Bronchial epithelial cell (primary cell): Measurements from ENCODE around the gene ZMAT5. TPM values are rescaled to one million over a fixed set of nuclear protein-coding genes. Genes with fewer than 3 reads are reported as not detected.

Experiments used
- DNase-seq: peaks from one replicate; pipeline ENCODE4 v3.0.0-alpha.2; 2010; ENCODE audit warnings: low read depth
- FAIRE-seq: peaks from 2 replicates; lab custom pipeline; 2011; peaks lifted over from hg19 to GRCh38; lab: Jason Lieb, UNC
- H3K27me3 ChIP-seq: 2 replicates; pipeline ENCODE4 v1.5.1; 2011; ENCODE audit warnings: low read length; ENCODE audit not compliant: control insufficient read depth, insufficient read depth
- H3K36me3 ChIP-seq: 2 replicates; pipeline ENCODE4 v1.5.1; 2011; ENCODE audit warnings: low read length; ENCODE audit not compliant: control insufficient read depth, insufficient read depth
- H3K4me3 ChIP-seq: 2 replicates; pipeline ENCODE4 v1.5.1; 2011; ENCODE audit warnings: mild to moderate bottlenecking, low read depth, low read length, control low read depth
- CTCF ChIP-seq: IDR thresholded peaks from 2 replicates; pipeline ENCODE4 v1.5.1; 2011; ENCODE audit warnings: mild to moderate bottlenecking, moderate library complexity, low read length, control low read depth, inconsistent platforms; ENCODE audit not compliant: insufficient read depth, severe bottlenecking
- total RNA-seq: library from RNA; depleted of rRNA; stranded (reverse); fragments of >200 nt; gene quantifications from 2 replicates; pipeline ENCODE4 v1.2.1, GENCODE V29; 2014

Gene ZMAT5
- total RNA-seq, 1 donor from 2014 or later = 24.7 TPM

- no peak for FAIRE-seq
- no peak overlapping the region for H3K4me3 ChIP-seq
- peaks cover 14% of the 10 kb centered on the region for H3K36me3 ChIP-seq
- peak; percentile 19 for TF ChIP-seq CTCF
- peak; percentile 23 for DNase-seq
- H3K27me3 ChIP-seq = no peaks in the 10 kb centered on the region
Observed at GRCh38 chr22:29813563-29813962, 46.8 kb upstream of the ZMAT5 start.

- Histone ChIP-seq H3K4me3 (no peak overlapping the region), H3K36me3 (peaks cover 14% of the 10 kb centered on the region), H3K27me3 (no peaks in the 10 kb centered on the region)
- no peak for TF ChIP-seq CTCF
- DNase-seq (no peak), FAIRE-seq (no peak)
Observed at GRCh38 chr22:29813126-29813525, 46.3 kb upstream of the ZMAT5 start.

- no peak overlapping the region for H3K4me3 ChIP-seq
- DNase-seq (peak; percentile 21), FAIRE-seq (peak; percentile 36)
- peaks cover 24% of the 10 kb centered on the region for H3K36me3 ChIP-seq
- H3K27me3 ChIP-seq = no peaks in the 10 kb centered on the region
- TF ChIP-seq CTCF = no peak
Observed at GRCh38 chr22:29811377-29811776, 44.6 kb upstream of the ZMAT5 start.

- Histone ChIP-seq H3K36me3 (peaks cover 34% of the 10 kb centered on the region), H3K4me3 (no peak overlapping the region), H3K27me3 (no peaks in the 10 kb centered on the region)
- no peak for DNase-seq
- TF ChIP-seq CTCF = no peak
- FAIRE-seq = no peak
Observed at GRCh38 chr22:29810216-29810615, 43.4 kb upstream of the ZMAT5 start.

GRCh38 chr22:29806196-29806595, 39.4 kb upstream of the ZMAT5 start:
- peaks cover 36% of the 10 kb centered on the region for H3K36me3 ChIP-seq
- no peak for FAIRE-seq
- DNase-seq = no peak
- TF ChIP-seq CTCF = no peak
- no peaks in the 10 kb centered on the region for H3K27me3 ChIP-seq
- no peak overlapping the region for H3K4me3 ChIP-seq

GRCh38 chr22:29804985-29805384, 38.2 kb upstream of the ZMAT5 start:
- Histone ChIP-seq H3K27me3 (no peaks in the 10 kb centered on the region), H3K4me3 (no peak overlapping the region), H3K36me3 (peaks cover 38% of the 10 kb centered on the region)
- no peak for DNase-seq
- TF ChIP-seq CTCF = no peak
- FAIRE-seq = no peak
